Pancreas (tissue), 10 donors: ENCODE measurements around the gene ATXN1. TPM values are rescaled to one million over a fixed set of nuclear protein-coding genes. Genes with fewer than 3 reads are reported as not detected.

Experiments used
- ATAC-seq, 4 donors: fragments of 200-7000 bp; cut with Tn5 transposase; one replicate each; pipeline versions ENCODE4 v1.8.0 to v1.9.1; 2020; ENCODE audit warnings: mild to moderate bottlenecking in 4 of 4, moderate library complexity in 4 of 4
- DNase-seq, 6 donors: peaks; one replicate each; pipeline ENCODE4 v3.0.0-alpha.2; 2020
- FAIRE-seq: peaks from 2 replicates; lab custom pipeline; 2012; peaks lifted over from hg19 to GRCh38; lab: Jason Lieb, UNC
- H3K27ac ChIP-seq, 4 donors: fragments of 200-600 bp; sonication (generic); 1 replicate in 3 of 4; 2 replicates in 1 of 4; pipeline versions ENCODE4 v1.5.0 to v1.8.0; 2020
- H3K27me3 ChIP-seq, 4 donors: fragments of 200-600 bp; one replicate each; pipeline ENCODE4 v1.8.0; 2021
- H3K36me3 ChIP-seq, 3 donors: fragments of 200-600 bp; sonication (generic) in 1 of 3; one replicate each; pipeline versions ENCODE4 v1.5.0 to v1.8.0; 2020 to 2021
- H3K4me1 ChIP-seq, 3 donors: fragments of 200-600 bp; one replicate each; pipeline ENCODE4 v1.8.0; 2021
- H3K4me3 ChIP-seq, 4 donors: fragments of 200-600 bp; sonication (generic) in 2 of 4; one replicate each; pipeline versions ENCODE4 v1.5.0 to v1.8.0; 2020 to 2021
- H3K9me3 ChIP-seq, 4 donors: fragments of 200-600 bp; one replicate each; pipeline ENCODE4 v1.8.0; 2021
- CTCF ChIP-seq, 4 donors: fragments of 200-600 bp; sonication (generic) in 3 of 4; IDR thresholded peaks; one replicate each; pipeline versions ENCODE4 v1.5.0 to v1.8.0; 2021; ENCODE audit warnings: antibody characterized with exemption in 4 of 4
- WGBS, 2 donors: extraction: QIAGEN DNeasy Blood & Tissue Kit; methylation state at CpG; one replicate each; pipeline ENCODE4 v1.1.7; 2013; 5-methylcytosine and 5-hydroxymethylcytosine counted together
- intact Hi-C, 3 donors: fragments of 100-400 bp; cut with DNase I; formaldehyde crosslinking; loops; one replicate each; pipeline versions ENCODE4 v1.11.1 to v1.14.2; 2022
- polyA plus RNA-seq, 2 donors: library from polyadenylated mRNA; stranded (reverse); fragments of 200-250 nt; gene quantifications; one replicate each; pipeline ENCODE4 v1.2.3, GENCODE V29; 2013
- total RNA-seq, 6 donors: library from RNA; stranded (reverse); fragmentation: NEBNext Ultra II Directional in 4 of 6; extraction: Animal tissue kit (Norgen Biotek cat#: 25700) in 4 of 6; gene quantifications; one replicate each; pipeline versions ENCODE4 v1.2.1 to v1.2.4, GENCODE V29; 2021 to 2023
- donor health status: healthy with polysubstance abuse.
- donor health status: DM: no; HTN: no; CAD: no; lungs with moderate emphysema.
- donor health status: DM: no; HTN: no; CAD: no.
- donor health status: control.
- donor health status: control.
- donor health status: Bipolar disorder and iron deficiency.
- donor health status: DM: yes; HTN: yes; CAD: no.
- donor health status: DM: no; HTN: no; CAD: no.
- donor health status: DM: no; HTN: no; CAD: no.
- donor health status: DM: yes; HTN: yes; CAD: no.

The ATXN1 gene
- total and polyA plus RNA-seq, 8 donors = 4.9 to 38.6 (median 20.5) TPM

- Histone ChIP-seq H3K27ac (no peak overlapping the region), H3K36me3 (peaks cover 0 to 5% (median 0%) of the 10 kb centered on the region in 3 donors), H3K27me3 (no peaks in the 10 kb centered on the region), H3K9me3 (no peaks in the 10 kb centered on the region), H3K4me3 (no peak overlapping the region), H3K4me1 (no peaks in the 10 kb centered on the region)
- no peak for ATAC-seq
- intact Hi-C loops = no loop called here
- WGBS, 2 donors = 88 to 94% methylated on average over 10 of the region's 10 CpGs
- DNase-seq = no peak
- no peak for TF ChIP-seq CTCF (IDR thresholded peaks at IDR 0.05)
- FAIRE-seq = no peak
Observed at GRCh38 chr6:16253399-16254144, 507.7 kb downstream of the ATXN1 start.

GRCh38 chr6:16252686-16253299 is 508.5 kb downstream of the ATXN1 start:
- DNase-seq (no peak), ATAC-seq (no peak), FAIRE-seq (no peak)
- Histone ChIP-seq H3K36me3 (peaks cover 0 to 5% (median 0%) of the 10 kb centered on the region in 3 donors), H3K27me3 (no peaks in the 10 kb centered on the region), H3K9me3 (no peaks in the 10 kb centered on the region), H3K4me3 (no peak overlapping the region), H3K27ac (no peak overlapping the region), H3K4me1 (no peaks in the 10 kb centered on the region)
- 75 to 77% methylated on average over 2 of the region's 2 CpGs for WGBS, 2 donors
- TF ChIP-seq CTCF (IDR thresholded peaks at IDR 0.05) = no peak
- intact Hi-C loops = no loop called here

- Histone ChIP-seq H3K27ac (no peak overlapping the region), H3K4me3 (no peak overlapping the region), H3K36me3 (peaks cover 0 to 5% (median 0%) of the 10 kb centered on the region in 3 donors), H3K4me1 (no peaks in the 10 kb centered on the region), H3K9me3 (no peaks in the 10 kb centered on the region), H3K27me3 (no peaks in the 10 kb centered on the region)
- intact Hi-C loops = no loop called here
- no peak for TF ChIP-seq CTCF (IDR thresholded peaks at IDR 0.05)
- no peak for FAIRE-seq
- no peak for ATAC-seq
- WGBS, 2 donors = 78 to 90% methylated on average over 2 of the region's 2 CpGs
- DNase-seq = no peak
Observed at GRCh38 chr6:16251706-16252105, 509.6 kb downstream of the ATXN1 start.

- TF ChIP-seq CTCF (IDR thresholded peaks at IDR 0.05) = no peak
- Histone ChIP-seq H3K4me1 (no peaks in the 10 kb centered on the region), H3K27me3 (no peaks in the 10 kb centered on the region), H3K27ac (peak overlapping the region in 3 of 4 donors; percentile 46 to 63 (median 58)), H3K36me3 (peaks cover 0 to 2% (median 0%) of the 10 kb centered on the region in 3 donors), H3K9me3 (no peaks in the 10 kb centered on the region), H3K4me3 (no peak overlapping the region)
- FAIRE-seq (no peak), DNase-seq (peak in 2 of 6 donors; percentile 27 to 28), ATAC-seq (peak; percentile 16 to 87 (median 73))
- 65 to 77% methylated on average over 1 of the region's 1 CpG for WGBS, 2 donors
- intact Hi-C loops = no loop called here
Observed at GRCh38 chr6:16249971-16250370, 511.3 kb downstream of the ATXN1 start.
